Measurements from ENCODE around the gene PDZD4.

- no peak for TF ChIP-seq CTBP1 (IDR thresholded peaks at IDR 0.05; ENCODE audit: borderline replicate concordance)
- TF ChIP-seq SUZ12 (IDR thresholded peaks at IDR 0.05) = no peak
- TF ChIP-seq FOXM1 (IDR thresholded peaks at IDR 0.05; ENCODE audit: borderline replicate concordance) = no peak
- TF ChIP-seq FOXK2 (IDR thresholded peaks at IDR 0.05) = no peak
- TF ChIP-seq ZNF384 (IDR thresholded peaks at IDR 0.05) = no peak
- TF ChIP-seq SP1 (IDR thresholded peaks at IDR 0.05) = no peak
- TF ChIP-seq BHLHE40 (IDR thresholded peaks at IDR 0.05; ENCODE audit: borderline replicate concordance) = no peak
- TF ChIP-seq ELF4 (IDR thresholded peaks at IDR 0.05) = no peak
- no peak for TF ChIP-seq ARNT (IDR thresholded peaks at IDR 0.05)
- no peak for TF ChIP-seq NFRKB (IDR thresholded peaks at IDR 0.05)
- no peak for TF ChIP-seq HDGF (IDR thresholded peaks at IDR 0.05; ENCODE audit: borderline replicate concordance)
These were observed 32.8 kb downstream of the PDZD4 start for GRCh38 chrX:153797415-153798015.
